Astrocyte (in vitro differentiated cells and primary cell): ENCODE results near the gene HBS1L. TPM values are rescaled to one million over a fixed set of nuclear protein-coding genes. Genes with fewer than 3 reads are reported as not detected.

Experiments
- DNase-seq: peaks from one replicate; pipeline ENCODE4 v3.0.0-alpha.2; 2010; ENCODE audit warnings: low read depth
- FAIRE-seq: peaks from 2 replicates; lab custom pipeline; 2011; peaks lifted over from hg19 to GRCh38; lab: Jason Lieb, UNC
- H2AFZ ChIP-seq: 2 replicates; pipeline ENCODE4 v1.6.0; 2012; ENCODE audit warnings: low read depth, low read length, inconsistent platforms
- H3K27ac ChIP-seq: 2 replicates; pipeline ENCODE4 v1.5.1; 2011; ENCODE audit warnings: low read depth, low read length, inconsistent platforms
- H3K27me3 ChIP-seq: 2 replicates; pipeline ENCODE4 v1.6.0; 2011; ENCODE audit warnings: low read length, inconsistent platforms; ENCODE audit not compliant: insufficient read depth
- H3K36me3 ChIP-seq: 2 replicates; pipeline ENCODE4 v1.5.1; 2011; ENCODE audit warnings: low read length, inconsistent platforms; ENCODE audit not compliant: insufficient read depth
- H3K4me1 ChIP-seq: 2 replicates; pipeline ENCODE4 v1.5.1; 2011; ENCODE audit warnings: low read length, inconsistent platforms; ENCODE audit not compliant: insufficient read depth
- H3K4me2 ChIP-seq: 2 replicates; pipeline ENCODE4 v1.6.0; 2012; ENCODE audit warnings: low read length, inconsistent platforms
- H3K4me3 ChIP-seq: 2 replicates; pipeline ENCODE4 v1.5.1; 2011; ENCODE audit warnings: low read depth, mild to moderate bottlenecking, low read length, inconsistent platforms; ENCODE audit not compliant: insufficient read depth
- H3K79me2 ChIP-seq: 2 replicates; pipeline ENCODE4 v1.6.0; 2012; ENCODE audit warnings: mild to moderate bottlenecking, low read length, inconsistent platforms; ENCODE audit not compliant: insufficient read depth
- H3K9ac ChIP-seq: 2 replicates; pipeline ENCODE4 v1.6.0; 2012; ENCODE audit warnings: mild to moderate bottlenecking, low read length, inconsistent platforms
- H3K9me3 ChIP-seq: 2 replicates; pipeline ENCODE4 v1.5.1; 2012; ENCODE audit warnings: low read depth, mild to moderate bottlenecking, low read length, inconsistent platforms; ENCODE audit not compliant: insufficient read depth
- H4K20me1 ChIP-seq: 2 replicates; pipeline ENCODE4 v1.6.0; 2012; ENCODE audit warnings: low read length, inconsistent platforms; ENCODE audit not compliant: insufficient read depth
- H3K27ac Mint-ChIP-seq: one replicate; pipeline ENCODE4 v1.8.0; 2021; ENCODE audit warnings: mild to moderate bottlenecking, mixed read lengths; ENCODE audit not compliant: unreplicated experiment
- H3K27me3 Mint-ChIP-seq: one replicate; pipeline ENCODE4 v1.8.0; 2021; ENCODE audit warnings: low read depth, mixed read lengths; ENCODE audit not compliant: unreplicated experiment
- H3K36me3 Mint-ChIP-seq: one replicate; pipeline ENCODE4 v1.8.0; 2021; ENCODE audit warnings: low read depth, mixed read lengths; ENCODE audit not compliant: unreplicated experiment
- H3K4me1 Mint-ChIP-seq: one replicate; pipeline ENCODE4 v1.8.0; 2021; ENCODE audit warnings: low read depth, mixed read lengths; ENCODE audit not compliant: unreplicated experiment
- H3K4me3 Mint-ChIP-seq: one replicate; pipeline ENCODE4 v1.8.0; 2021; ENCODE audit warnings: mild to moderate bottlenecking, moderate library complexity, mixed read lengths; ENCODE audit not compliant: unreplicated experiment
- H3K9me3 Mint-ChIP-seq: one replicate; pipeline ENCODE4 v1.8.0; 2021; ENCODE audit warnings: mild to moderate bottlenecking, mixed read lengths; ENCODE audit not compliant: unreplicated experiment
- EZH2 ChIP-seq: IDR thresholded peaks from 2 replicates; pipeline ENCODE4 v1.6.1; 2012; ENCODE audit warnings: mild to moderate bottlenecking, low read length, inconsistent platforms; ENCODE audit not compliant: insufficient read depth
- total RNA-seq: library from RNA; stranded (reverse); gene quantifications from 2 replicates; pipeline ENCODE4 v1.2.1, GENCODE V29; 2021
- TF ChIP-seq, protein P1 (sequence below): IDR thresholded peaks from 2 replicates; pipeline ENCODE4 v1.5.1; 2011; ENCODE audit warnings: low read depth, mild to moderate bottlenecking, inconsistent platforms, low read length, moderate library complexity; ENCODE audit not compliant: insufficient read depth

The HBS1L gene
- total RNA-seq, 1 donor from 2014 or later: 87.8 TPM

DNA sequence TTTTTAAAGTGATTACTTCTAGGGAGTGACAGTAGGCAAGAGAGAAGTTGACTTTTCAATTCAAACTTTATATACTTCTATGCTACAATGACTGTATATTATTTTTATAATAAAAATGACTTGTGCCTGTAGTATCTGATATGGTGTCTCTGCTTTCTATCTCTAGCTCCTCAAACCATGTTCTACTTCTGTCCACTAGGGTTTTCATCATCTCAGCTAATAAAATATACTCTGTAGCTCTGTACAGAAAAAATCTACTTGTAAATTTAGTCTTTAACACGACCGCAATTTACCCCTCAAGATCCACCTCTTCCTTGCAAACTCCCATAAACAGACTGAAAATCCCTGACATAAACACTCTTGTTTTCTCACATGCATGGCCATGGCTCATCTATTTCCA, 42.3 kb downstream of the HBS1L start:
- no peak for FAIRE-seq
- Mint-ChIP-seq H3K4me3 (no peak overlapping the region), H3K4me1 (peaks cover 25% of the 10 kb centered on the region), H3K27me3 (no peaks in the 10 kb centered on the region), H3K36me3 (no peaks in the 10 kb centered on the region), H3K9me3 (no peaks in the 10 kb centered on the region), H3K27ac (no peak overlapping the region)
- TF ChIP-seq, protein P1, sequence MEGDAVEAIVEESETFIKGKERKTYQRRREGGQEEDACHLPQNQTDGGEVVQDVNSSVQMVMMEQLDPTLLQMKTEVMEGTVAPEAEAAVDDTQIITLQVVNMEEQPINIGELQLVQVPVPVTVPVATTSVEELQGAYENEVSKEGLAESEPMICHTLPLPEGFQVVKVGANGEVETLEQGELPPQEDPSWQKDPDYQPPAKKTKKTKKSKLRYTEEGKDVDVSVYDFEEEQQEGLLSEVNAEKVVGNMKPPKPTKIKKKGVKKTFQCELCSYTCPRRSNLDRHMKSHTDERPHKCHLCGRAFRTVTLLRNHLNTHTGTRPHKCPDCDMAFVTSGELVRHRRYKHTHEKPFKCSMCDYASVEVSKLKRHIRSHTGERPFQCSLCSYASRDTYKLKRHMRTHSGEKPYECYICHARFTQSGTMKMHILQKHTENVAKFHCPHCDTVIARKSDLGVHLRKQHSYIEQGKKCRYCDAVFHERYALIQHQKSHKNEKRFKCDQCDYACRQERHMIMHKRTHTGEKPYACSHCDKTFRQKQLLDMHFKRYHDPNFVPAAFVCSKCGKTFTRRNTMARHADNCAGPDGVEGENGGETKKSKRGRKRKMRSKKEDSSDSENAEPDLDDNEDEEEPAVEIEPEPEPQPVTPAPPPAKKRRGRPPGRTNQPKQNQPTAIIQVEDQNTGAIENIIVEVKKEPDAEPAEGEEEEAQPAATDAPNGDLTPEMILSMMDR: no peak
- Histone ChIP-seq H3K4me2 (no peak overlapping the region), H3K27ac (no peak overlapping the region), H3K36me3 (no peaks in the 10 kb centered on the region), H2AFZ (no peak overlapping the region), H3K79me2 (peaks cover 11% of the 10 kb centered on the region), H3K9me3 (no peaks in the 10 kb centered on the region), H3K4me3 (no peak overlapping the region), H3K4me1 (no peaks in the 10 kb centered on the region), H3K27me3 (no peaks in the 10 kb centered on the region), H3K9ac (no peak overlapping the region), H4K20me1 (peaks cover 18% of the 10 kb centered on the region)
- no peak for DNase-seq

GRCh38 chr6:135008941-135009290, 45.7 kb downstream of the HBS1L start:
- Histone ChIP-seq H3K27ac (no peak overlapping the region), H3K79me2 (peaks cover 7% of the 10 kb centered on the region), H3K4me1 (no peaks in the 10 kb centered on the region), H2AFZ (no peak overlapping the region), H4K20me1 (peaks cover 25% of the 10 kb centered on the region), H3K4me2 (no peak overlapping the region), H3K36me3 (no peaks in the 10 kb centered on the region), H3K9ac (no peak overlapping the region), H3K9me3 (no peaks in the 10 kb centered on the region), H3K4me3 (no peak overlapping the region), H3K27me3 (no peaks in the 10 kb centered on the region)
- no peak overlapping the region for H3K4me3 Mint-ChIP-seq
- H3K36me3 Mint-ChIP-seq: no peaks in the 10 kb centered on the region
- no peaks in the 10 kb centered on the region for H3K27me3 Mint-ChIP-seq
- no peak for TF ChIP-seq EZH2
- TF ChIP-seq, protein P1: no peak
- peaks cover 20% of the 10 kb centered on the region for H3K4me1 Mint-ChIP-seq
- H3K27ac Mint-ChIP-seq: no peak overlapping the region
- H3K9me3 Mint-ChIP-seq: no peaks in the 10 kb centered on the region
- no peak for DNase-seq
- no peak for FAIRE-seq

DNA sequence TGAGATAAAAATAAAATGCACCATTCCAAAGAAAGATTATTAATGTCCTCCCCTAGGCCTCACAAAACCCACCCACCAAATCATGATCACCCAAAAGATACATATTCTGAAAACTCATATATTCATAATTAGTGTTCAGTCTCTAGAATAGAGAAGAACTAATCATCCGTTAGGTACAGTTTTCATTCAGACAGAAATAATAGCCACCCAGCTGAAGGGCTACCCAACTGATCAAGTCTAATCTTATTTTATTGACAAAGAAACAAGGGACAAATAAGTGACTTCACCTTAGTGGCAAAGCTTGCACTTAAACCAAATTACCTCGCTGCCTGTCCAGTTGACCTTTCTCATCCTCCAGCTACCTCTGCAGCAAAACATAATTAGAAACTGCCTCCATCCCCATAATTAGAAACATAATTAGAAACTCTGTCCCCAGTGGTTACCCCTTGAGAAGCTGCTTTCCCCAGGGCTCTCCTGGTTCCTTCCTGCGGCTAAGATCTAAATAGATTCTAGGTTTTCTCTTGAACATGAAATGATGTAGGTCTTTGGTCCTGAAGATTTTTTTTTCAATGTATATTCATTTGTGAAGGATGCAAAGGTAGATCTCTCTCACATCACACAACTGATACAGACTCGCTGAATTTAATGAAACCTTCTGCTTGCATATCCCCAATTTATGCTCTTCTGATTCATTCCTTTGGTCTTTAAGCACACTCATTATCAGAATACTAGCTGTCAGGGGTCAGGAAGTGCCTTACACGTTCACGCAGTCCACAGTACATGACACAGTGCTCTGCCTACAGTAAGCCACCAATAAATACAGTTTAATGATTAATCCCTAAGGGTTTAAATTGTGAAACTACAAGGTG, 46.3 kb downstream of the HBS1L start:
- peaks cover 7% of the 10 kb centered on the region for H3K79me2 ChIP-seq
- no peak overlapping the region for H3K27ac ChIP-seq
- H3K4me2 ChIP-seq: no peak overlapping the region
- Mint-ChIP-seq H3K9me3 (no peaks in the 10 kb centered on the region), H3K36me3 (no peaks in the 10 kb centered on the region), H3K27ac (no peak overlapping the region), H3K4me1 (peaks cover 17% of the 10 kb centered on the region), H3K27me3 (no peaks in the 10 kb centered on the region), H3K4me3 (no peak overlapping the region)
- no peaks in the 10 kb centered on the region for H3K4me1 ChIP-seq
- H3K36me3 ChIP-seq: no peaks in the 10 kb centered on the region
- DNase-seq (no peak), FAIRE-seq (no peak)
- H3K9me3 ChIP-seq: no peaks in the 10 kb centered on the region
- H3K4me3 ChIP-seq: no peak overlapping the region
- no peak overlapping the region for H2AFZ ChIP-seq
- TF ChIP-seq EZH2: no peak
- TF ChIP-seq, protein P1: no peak
- no peak overlapping the region for H3K9ac ChIP-seq
- H4K20me1 ChIP-seq: peaks cover 23% of the 10 kb centered on the region
- no peaks in the 10 kb centered on the region for H3K27me3 ChIP-seq
